GM23248 (cell line): ENCODE results near the gene LILRB3. TPM values are rescaled to one million over a fixed set of nuclear protein-coding genes. Genes with fewer than 3 reads are reported as not detected.
A peak's percentile ranks its signal among the peaks of the same experiment; 100 is the strongest.

Source experiments
- DNase-seq: peaks from one replicate; pipeline ENCODE4 v3.0.0-alpha.2; 2015
- H2AFZ ChIP-seq: fragments of 200-600 bp; sonication (generic); 2 replicates; pipeline ENCODE4 v1.6.1; 2016; ENCODE audit warnings: antibody characterized with exemption
- H3F3A ChIP-seq: fragments of 200-600 bp; sonication (generic); 2 replicates; pipeline ENCODE4 v1.6.1; 2016; ENCODE audit warnings: mild to moderate bottlenecking, antibody characterized with exemption, mixed run types; ENCODE audit not compliant: insufficient read depth
- H3K27ac ChIP-seq: fragments of 200-600 bp; sonication (generic); 2 replicates; pipeline ENCODE4 v1.5.1; 2016; ENCODE audit warnings: mild to moderate bottlenecking
- H3K27me3 ChIP-seq: fragments of 200-600 bp; sonication (generic); replicated peaks from 2 replicates; pipeline ENCODE4 v1.6.1; 2016; ENCODE audit warnings: mild to moderate bottlenecking; ENCODE audit not compliant: insufficient read depth
- H3K36me3 ChIP-seq: fragments of 200-600 bp; sonication (generic); 2 replicates; pipeline ENCODE4 v1.6.1; 2016; ENCODE audit warnings: low read depth, mild to moderate bottlenecking
- H3K4me1 ChIP-seq: fragments of 200-600 bp; sonication (generic); 2 replicates; pipeline ENCODE4 v1.6.1; 2016; ENCODE audit warnings: mild to moderate bottlenecking; ENCODE audit not compliant: insufficient read depth
- H3K4me2 ChIP-seq: fragments of 200-600 bp; sonication (generic); one replicate; pipeline ENCODE4 v1.6.1; 2016; ENCODE audit warnings: mild to moderate bottlenecking; ENCODE audit not compliant: unreplicated experiment
- H3K4me3 ChIP-seq: fragments of 200-600 bp; sonication (generic); 2 replicates; pipeline ENCODE4 v1.5.1; 2016; ENCODE audit warnings: mild to moderate bottlenecking
- H3K79me2 ChIP-seq: fragments of 200-600 bp; sonication (generic); 2 replicates; pipeline ENCODE4 v1.6.1; 2016; ENCODE audit warnings: mild to moderate bottlenecking; ENCODE audit not compliant: insufficient read depth
- H3K9ac ChIP-seq: fragments of 200-600 bp; sonication (generic); 2 replicates; pipeline ENCODE4 v1.6.1; 2016; ENCODE audit warnings: mild to moderate bottlenecking
- H3K9me2 ChIP-seq: fragments of 200-600 bp; sonication (generic); 2 replicates; pipeline ENCODE4 v1.6.1; 2016; ENCODE audit warnings: mixed run types, mild to moderate bottlenecking, moderate library complexity; ENCODE audit not compliant: insufficient read depth
- H3K9me3 ChIP-seq: fragments of 200-600 bp; sonication (generic); one replicate; pipeline ENCODE4 v1.6.1; 2017; ENCODE audit warnings: low read depth
- H4K20me1 ChIP-seq: fragments of 200-600 bp; sonication (generic); 2 replicates; pipeline ENCODE4 v1.6.0; 2016; ENCODE audit not compliant: insufficient read depth
- EZH2 ChIP-seq: fragments of 200-600 bp; sonication (generic); IDR thresholded peaks from 2 replicates; pipeline ENCODE4 v1.6.1; 2018; ENCODE audit warnings: antibody characterized with exemption, mild to moderate bottlenecking; ENCODE audit not compliant: insufficient read depth, poor library complexity, severe bottlenecking
- EZH2phosphoT487 ChIP-seq: fragments of 200-600 bp; sonication (generic); IDR thresholded peaks from 2 replicates; pipeline ENCODE4 v1.6.1; 2018; ENCODE audit warnings: antibody characterized with exemption, moderate library complexity, mild to moderate bottlenecking, low read depth; ENCODE audit not compliant: insufficient read depth
- WGBS, 2 experiments: methylation state at CpG; one replicate each; pipeline ENCODE4 v1.1.6; 2015 to 2017; ENCODE audit warnings: low lambda C conversion rate in 2 of 2, low coverage in 1 of 2; ENCODE audit errors: missing lambda C conversion rate in 2 of 2; 5-methylcytosine and 5-hydroxymethylcytosine counted together
- in situ Hi-C: fragments of 300-500 bp; cut with MboI; formaldehyde crosslinking; loops from 2 replicates; pipeline ENCODE4 v1.15.0; 2020
- polyA plus RNA-seq: library from polyadenylated mRNA; unstranded; fragments of >200 nt; fragmentation: Nextera tagmentation; extraction: Ambion mirVana; gene quantifications from 2 replicates; pipeline ENCODE4 v1.2.1, GENCODE V29; 2016
- total RNA-seq: library from RNA; depleted of rRNA; stranded (reverse); fragments of >200 nt; shearing (Covaris generic); gene quantifications from 2 replicates; pipeline ENCODE4 v1.2.3, GENCODE V29; 2014

Gene LILRB3
- total and polyA plus RNA-seq, 2 experiments from 2014 or later: 0.53 TPM; not detected in 1

DNA sequence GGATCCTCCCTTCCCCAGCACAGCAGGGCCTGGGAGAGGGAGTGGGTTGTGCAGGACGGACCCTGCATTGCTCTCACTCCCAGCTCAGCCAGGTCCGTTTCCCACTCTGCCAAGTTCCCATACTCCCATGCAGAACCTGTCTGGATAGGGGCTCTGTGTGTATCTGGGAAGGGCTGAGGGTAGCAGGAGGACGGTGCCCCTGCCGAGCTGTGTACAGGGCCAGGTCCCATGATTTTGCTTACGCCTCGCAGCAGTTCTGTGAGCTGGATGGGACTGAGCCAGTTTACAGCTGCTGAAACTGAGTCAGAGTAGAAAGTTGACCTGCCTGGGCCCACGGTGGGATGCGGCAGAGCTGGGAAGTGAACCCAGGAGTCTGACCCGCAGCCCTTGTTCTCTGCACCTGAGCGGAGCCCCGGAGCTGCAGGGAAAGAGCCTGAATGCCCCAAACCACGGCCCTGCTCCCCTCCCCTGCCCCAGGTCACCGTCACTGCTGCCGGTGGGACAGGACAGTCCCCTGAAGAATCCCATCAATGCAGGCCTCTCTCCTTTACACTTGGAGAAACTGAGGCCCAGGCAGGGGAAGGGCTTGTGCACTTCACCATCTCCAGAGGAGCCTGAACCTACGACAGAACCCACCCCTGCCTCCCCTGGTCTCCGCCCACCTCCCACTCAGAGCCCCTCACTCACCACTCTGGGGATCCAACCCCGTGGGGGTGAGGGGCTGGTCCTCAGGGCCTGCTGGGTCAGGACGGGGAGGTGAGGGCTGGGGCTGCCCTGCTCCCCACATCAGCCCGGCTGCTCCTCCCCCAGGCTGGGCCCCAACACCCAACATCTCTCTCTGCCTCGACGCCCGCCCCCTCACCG lies 30.8 kb upstream of the LILRB3 start:
- no peak for TF ChIP-seq EZH2
- TF ChIP-seq EZH2phosphoT487: no peak
- WGBS, 2 experiments: 19 to 22% methylated on average over 15 to 23 of the region's 23 CpGs
- Histone ChIP-seq H3K9me3 (no peaks in the 10 kb centered on the region), H4K20me1 (no peaks in the 10 kb centered on the region), H3F3A (no peaks in the 10 kb centered on the region), H3K4me2 (no peak overlapping the region), H3K27me3 (peaks cover 42% of the 10 kb centered on the region), H3K36me3 (no peaks in the 10 kb centered on the region), H2AFZ (no peak overlapping the region), H3K9ac (no peak overlapping the region), H3K27ac (no peak overlapping the region), H3K4me1 (no peaks in the 10 kb centered on the region), H3K79me2 (no peaks in the 10 kb centered on the region), H3K4me3 (no peak overlapping the region), H3K9me2 (no peaks in the 10 kb centered on the region)
- DNase-seq: no peak
- in situ Hi-C loops: no loop called here

DNA sequence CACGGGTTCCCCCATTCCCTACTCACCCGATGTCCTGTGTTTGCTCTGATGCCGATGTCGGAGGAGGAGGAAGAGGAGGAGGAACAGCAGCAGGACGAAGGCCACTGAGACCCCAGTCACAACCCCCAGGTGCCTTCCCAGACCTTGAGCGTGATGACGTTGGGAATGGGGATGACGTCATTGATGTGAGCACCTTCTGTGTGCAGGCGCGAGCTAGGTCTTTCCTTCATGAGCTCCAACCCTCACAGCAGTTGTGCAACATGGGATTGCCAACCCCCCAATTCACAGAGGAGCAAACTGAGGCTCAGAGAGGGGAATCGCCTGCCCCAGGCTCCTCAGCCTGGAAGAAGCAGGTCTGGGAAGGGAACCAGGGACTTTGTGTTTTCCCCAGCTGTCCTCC lies 30.0 kb upstream of the LILRB3 start:
- no peaks in the 10 kb centered on the region for H3K36me3 ChIP-seq
- H3K9ac ChIP-seq: no peak overlapping the region
- H2AFZ ChIP-seq: no peak overlapping the region
- no peaks in the 10 kb centered on the region for H3K79me2 ChIP-seq
- H3K9me3 ChIP-seq: no peaks in the 10 kb centered on the region
- H3K27me3 ChIP-seq: peaks cover 42% of the 10 kb centered on the region
- WGBS, 2 experiments: 56 to 60% methylated on average over 11 of the region's 11 CpGs
- H3F3A ChIP-seq: no peaks in the 10 kb centered on the region
- no peak for DNase-seq
- no peak overlapping the region for H3K4me3 ChIP-seq
- H3K9me2 ChIP-seq: no peaks in the 10 kb centered on the region
- no peak overlapping the region for H3K27ac ChIP-seq
- TF ChIP-seq EZH2phosphoT487 (no peak), EZH2 (no peak)
- no peaks in the 10 kb centered on the region for H4K20me1 ChIP-seq
- in situ Hi-C loops: no loop called here
- no peaks in the 10 kb centered on the region for H3K4me1 ChIP-seq
- H3K4me2 ChIP-seq: no peak overlapping the region

DNA sequence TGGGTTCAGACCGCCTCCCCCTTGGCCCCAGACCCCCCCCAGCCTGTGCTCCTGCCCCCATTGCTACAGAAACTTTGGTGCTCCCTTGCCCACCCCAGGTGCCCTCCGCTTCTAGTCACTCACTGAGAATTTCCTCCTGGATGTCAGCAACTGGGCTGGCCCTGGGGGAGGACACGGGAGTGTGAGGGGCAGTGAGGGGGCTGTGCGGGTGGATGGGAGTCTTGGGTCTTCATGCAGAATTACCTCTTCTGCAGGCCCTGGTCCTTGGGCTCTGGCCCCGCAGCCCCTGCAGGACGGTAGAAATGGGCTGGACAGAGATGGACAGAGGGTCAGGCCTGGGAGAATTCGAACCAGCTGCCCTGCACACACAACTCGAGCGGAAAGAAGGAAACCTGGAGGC lies 29.4 kb upstream of the LILRB3 start:
- no peak overlapping the region for H2AFZ ChIP-seq
- no peak overlapping the region for H3K4me3 ChIP-seq
- no peaks in the 10 kb centered on the region for H4K20me1 ChIP-seq
- in situ Hi-C loops: no loop called here
- no peaks in the 10 kb centered on the region for H3K9me3 ChIP-seq
- H3K27me3 ChIP-seq: peaks cover 36% of the 10 kb centered on the region
- H3K79me2 ChIP-seq: no peaks in the 10 kb centered on the region
- DNase-seq: no peak
- H3K36me3 ChIP-seq: no peaks in the 10 kb centered on the region
- no peaks in the 10 kb centered on the region for H3K9me2 ChIP-seq
- H3K4me2 ChIP-seq: no peak overlapping the region
- no peak for TF ChIP-seq EZH2
- no peak for TF ChIP-seq EZH2phosphoT487
- no peak overlapping the region for H3K27ac ChIP-seq
- H3K4me1 ChIP-seq: no peaks in the 10 kb centered on the region
- no peaks in the 10 kb centered on the region for H3F3A ChIP-seq
- no peak overlapping the region for H3K9ac ChIP-seq
- WGBS, 2 experiments: 51 to 52% methylated on average over 7 to 9 of the region's 9 CpGs

DNA sequence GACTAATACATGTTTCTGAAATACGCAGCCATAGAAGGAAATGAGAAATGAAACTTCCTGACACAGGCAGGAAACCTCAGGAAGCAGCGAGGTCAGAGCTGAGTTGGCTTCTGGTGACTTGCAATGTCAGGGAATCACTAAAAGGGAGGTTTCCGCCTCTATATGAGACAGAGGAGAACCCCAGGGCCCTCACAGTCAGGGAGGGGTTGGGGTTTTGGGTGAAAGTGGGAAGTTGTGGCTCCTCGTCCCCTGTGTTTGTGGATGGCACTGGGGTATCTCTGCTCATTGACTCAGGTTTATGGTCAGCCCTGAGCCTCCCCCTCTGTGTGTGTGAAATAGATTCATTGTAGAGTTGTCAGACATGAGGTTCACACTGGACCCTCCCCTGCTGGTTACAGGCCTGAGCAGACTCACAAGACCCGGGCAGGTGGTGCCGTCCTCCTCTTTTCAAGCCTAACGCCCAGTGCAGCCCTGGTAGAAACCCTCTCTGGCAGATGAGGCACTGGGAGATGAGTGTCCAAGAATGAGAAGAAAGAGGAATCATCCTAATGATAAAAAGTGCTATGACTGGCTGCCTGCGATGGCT lies 25.3 kb upstream of the LILRB3 start:
- WGBS, 2 experiments: 48 to 56% methylated on average over 8 of the region's 8 CpGs
- in situ Hi-C loops: no loop called here
- no peaks in the 10 kb centered on the region for H3K79me2 ChIP-seq
- no peak overlapping the region for H3K4me2 ChIP-seq
- DNase-seq: peak; percentile 37
- no peak for TF ChIP-seq EZH2
- no peak for TF ChIP-seq EZH2phosphoT487
- H4K20me1 ChIP-seq: no peaks in the 10 kb centered on the region
- H3K9me2 ChIP-seq: no peaks in the 10 kb centered on the region
- no peak overlapping the region for H3K4me3 ChIP-seq
- H3F3A ChIP-seq: no peaks in the 10 kb centered on the region
- H3K27me3 ChIP-seq: peaks cover 21% of the 10 kb centered on the region
- H2AFZ ChIP-seq: no peak overlapping the region
- H3K36me3 ChIP-seq: no peaks in the 10 kb centered on the region
- H3K9ac ChIP-seq: no peak overlapping the region
- no peaks in the 10 kb centered on the region for H3K4me1 ChIP-seq
- no peaks in the 10 kb centered on the region for H3K9me3 ChIP-seq
- no peak overlapping the region for H3K27ac ChIP-seq
